Loucy (cell line): ENCODE results near the gene TESPA1.
"Not testable (repeated sequence)": the region's sequence is repeated elsewhere in the genome, so short reads cannot be mapped to it uniquely, and the experiment has no call there.

Experiments
- H2AFZ ChIP-seq: fragments of 200-600 bp; sonication (generic); 2 replicates; pipeline ENCODE4 v1.6.0; 2016; ENCODE audit warnings: antibody characterized with exemption, mild to moderate bottlenecking, low read length, moderate library complexity
- H3F3A ChIP-seq: fragments of 200-600 bp; 2 replicates; pipeline ENCODE4 v1.6.0; 2016; ENCODE audit warnings: antibody characterized with exemption, low read depth, mild to moderate bottlenecking
- H3K27me3 ChIP-seq: fragments of 200-600 bp; sonication (generic); 2 replicates; pipeline ENCODE4 v1.6.1; 2014; ENCODE audit warnings: low read length, mild to moderate bottlenecking; ENCODE audit not compliant: insufficient read depth, poor library complexity, severe bottlenecking
- H3K36me3 ChIP-seq: fragments of 200-600 bp; sonication (generic); 2 replicates; pipeline ENCODE4 v1.6.1; 2016; ENCODE audit warnings: low read length; ENCODE audit not compliant: insufficient read depth
- H3K4me1 ChIP-seq: fragments of 200-600 bp; sonication (generic); 2 replicates; pipeline ENCODE4 v1.5.1; 2014; ENCODE audit warnings: low read length, mild to moderate bottlenecking; ENCODE audit not compliant: insufficient read depth, poor library complexity, severe bottlenecking
- H3K4me2 ChIP-seq: fragments of 200-600 bp; sonication (generic); 2 replicates; pipeline ENCODE4 v1.6.0; 2014; ENCODE audit warnings: antibody characterized with exemption, low read length, low read depth, mild to moderate bottlenecking; ENCODE audit not compliant: poor library complexity, severe bottlenecking
- H3K4me3 ChIP-seq: fragments of 200-600 bp; sonication (generic); 2 replicates; pipeline ENCODE4 v1.5.1; 2014; ENCODE audit warnings: low read length, mild to moderate bottlenecking, mixed read lengths; ENCODE audit not compliant: poor library complexity, severe bottlenecking
- H3K79me2 ChIP-seq: fragments of 200-600 bp; sonication (generic); 2 replicates; pipeline ENCODE4 v1.6.1; 2014; ENCODE audit warnings: low read length; ENCODE audit not compliant: insufficient read depth
- H3K9ac ChIP-seq: fragments of 200-600 bp; sonication (generic); 2 replicates; pipeline ENCODE4 v1.6.0; 2014; ENCODE audit warnings: mild to moderate bottlenecking, low read depth, low read length, moderate library complexity; ENCODE audit not compliant: poor library complexity, severe bottlenecking
- H3K9me2 ChIP-seq: fragments of 200-600 bp; sonication (generic); replicated peaks from 2 replicates; pipeline ENCODE4 v1.6.1; 2016; ENCODE audit warnings: low read depth, low read length, mixed read lengths
- H3K9me3 ChIP-seq: fragments of 200-600 bp; sonication (generic); 2 replicates; pipeline ENCODE4 v1.6.1; 2014; ENCODE audit warnings: mild to moderate bottlenecking, antibody characterized with exemption, low read length, low read depth; ENCODE audit not compliant: insufficient read depth
- H4K20me1 ChIP-seq: fragments of 200-600 bp; sonication (generic); 2 replicates; pipeline ENCODE4 v1.6.0; 2014; ENCODE audit warnings: antibody characterized with exemption, low read length, mild to moderate bottlenecking; ENCODE audit not compliant: insufficient read depth, poor library complexity, severe bottlenecking
- EZH2phosphoT487 ChIP-seq: fragments of 200-600 bp; IDR thresholded peaks from 2 replicates; pipeline ENCODE4 v1.6.1; 2018; ENCODE audit warnings: antibody characterized with exemption, mild to moderate bottlenecking, moderate library complexity, borderline replicate concordance
- TF ChIP-seq, protein P1 (sequence below): fragments of 200-600 bp; sonication (generic); conservative IDR thresholded peaks from 2 replicates; pipeline ENCODE4 v1.5.1; 2014; ENCODE audit warnings: mild to moderate bottlenecking, antibody characterized with exemption, low read length

The TESPA1 gene

GRCh38 chr12:54948171-54948570, 36.4 kb downstream of the TESPA1 start:
- TF ChIP-seq, protein P1, sequence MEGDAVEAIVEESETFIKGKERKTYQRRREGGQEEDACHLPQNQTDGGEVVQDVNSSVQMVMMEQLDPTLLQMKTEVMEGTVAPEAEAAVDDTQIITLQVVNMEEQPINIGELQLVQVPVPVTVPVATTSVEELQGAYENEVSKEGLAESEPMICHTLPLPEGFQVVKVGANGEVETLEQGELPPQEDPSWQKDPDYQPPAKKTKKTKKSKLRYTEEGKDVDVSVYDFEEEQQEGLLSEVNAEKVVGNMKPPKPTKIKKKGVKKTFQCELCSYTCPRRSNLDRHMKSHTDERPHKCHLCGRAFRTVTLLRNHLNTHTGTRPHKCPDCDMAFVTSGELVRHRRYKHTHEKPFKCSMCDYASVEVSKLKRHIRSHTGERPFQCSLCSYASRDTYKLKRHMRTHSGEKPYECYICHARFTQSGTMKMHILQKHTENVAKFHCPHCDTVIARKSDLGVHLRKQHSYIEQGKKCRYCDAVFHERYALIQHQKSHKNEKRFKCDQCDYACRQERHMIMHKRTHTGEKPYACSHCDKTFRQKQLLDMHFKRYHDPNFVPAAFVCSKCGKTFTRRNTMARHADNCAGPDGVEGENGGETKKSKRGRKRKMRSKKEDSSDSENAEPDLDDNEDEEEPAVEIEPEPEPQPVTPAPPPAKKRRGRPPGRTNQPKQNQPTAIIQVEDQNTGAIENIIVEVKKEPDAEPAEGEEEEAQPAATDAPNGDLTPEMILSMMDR, result no peak
- TF ChIP-seq EZH2phosphoT487, result no peak
- Histone ChIP-seq H3K9me2 (no peaks in the 10 kb centered on the region), H3K4me1 (peaks cover 5% of the 10 kb centered on the region), H3F3A (0 out of 2 replicates have a peak, but pooled peaks cover 2% of the 10 kb centered on the region), H3K79me2 (no peaks in the 10 kb centered on the region), H3K4me2 (no peak overlapping the region), H3K4me3 (no peak overlapping the region), H3K27me3 (no peaks in the 10 kb centered on the region), H4K20me1 (no peaks in the 10 kb centered on the region), H3K9ac (no peak overlapping the region), H3K36me3 (peaks cover 43% of the 10 kb centered on the region), H3K9me3 (0 out of 2 replicates have a peak, but pooled peaks cover 5% of the 10 kb centered on the region), H2AFZ (no peak overlapping the region)

- H3K4me1 ChIP-seq, result peaks cover 5% of the 10 kb centered on the region
- H3K27me3 ChIP-seq, result no peaks in the 10 kb centered on the region
- no peaks in the 10 kb centered on the region for H3K9me3 ChIP-seq
- peaks cover 24% of the 10 kb centered on the region for H3K36me3 ChIP-seq
- H2AFZ ChIP-seq, result no peak overlapping the region
- no peaks in the 10 kb centered on the region for H3F3A ChIP-seq
- H4K20me1 ChIP-seq, result no peaks in the 10 kb centered on the region
- H3K4me3 ChIP-seq, result no peak overlapping the region
- no peak for TF ChIP-seq EZH2phosphoT487
- TF ChIP-seq, protein P1, result no peak
- no peak overlapping the region for H3K9ac ChIP-seq
- H3K79me2 ChIP-seq, result no peaks in the 10 kb centered on the region
- no peaks in the 10 kb centered on the region for H3K9me2 ChIP-seq
- H3K4me2 ChIP-seq, result no peak overlapping the region
Observed at GRCh38 chr12:54945082-54945481, 39.5 kb downstream of the TESPA1 start.

DNA sequence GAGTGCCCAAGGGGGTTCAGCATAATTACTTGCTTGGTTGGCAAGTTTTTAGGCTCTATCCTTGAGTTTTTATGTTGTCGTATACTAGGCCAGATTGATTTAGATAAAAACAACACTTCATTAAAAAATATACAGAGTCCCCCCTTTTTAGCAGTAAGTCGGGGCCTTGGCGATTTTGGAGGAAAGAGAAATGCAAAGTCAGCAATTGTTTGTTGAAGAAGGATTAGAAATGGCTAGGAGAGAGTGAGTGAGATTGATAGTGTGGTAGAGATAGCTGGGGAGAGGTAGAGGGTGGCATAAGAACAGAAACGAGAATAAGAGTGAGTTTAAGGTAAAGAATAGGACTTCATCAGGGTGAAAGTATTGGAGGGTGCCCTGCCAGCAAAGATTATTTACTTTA, 41.3 kb downstream of the TESPA1 start:
- H3K36me3 ChIP-seq, H3F3A ChIP-seq, H3K9me2 ChIP-seq, H3K4me3 ChIP-seq, H3K79me2 ChIP-seq, H3K9me3 ChIP-seq, H3K4me1 ChIP-seq, H2AFZ ChIP-seq, H4K20me1 ChIP-seq, H3K9ac ChIP-seq, H3K4me2 ChIP-seq, H3K27me3 ChIP-seq: not testable (repeated sequence)

DNA sequence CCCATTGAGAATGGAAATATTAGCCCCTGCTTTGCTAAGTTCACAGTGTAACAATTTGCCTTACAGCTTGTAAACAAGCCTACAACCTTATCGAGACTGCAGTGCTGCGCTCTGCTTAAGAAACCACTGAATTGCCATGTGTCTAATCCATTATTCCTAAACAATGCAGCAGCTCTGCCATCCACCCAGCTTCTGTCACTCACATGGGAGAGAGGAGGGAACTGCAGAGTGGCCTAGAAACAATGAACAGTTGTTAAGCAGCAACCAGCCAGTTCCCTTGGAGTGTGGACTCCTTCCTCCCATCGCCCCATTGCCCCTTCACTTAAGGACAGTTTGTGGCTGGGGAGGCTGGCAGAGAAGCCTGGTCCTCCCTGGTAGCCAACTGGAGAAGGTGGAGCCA, 42.9 kb downstream of the TESPA1 start:
- Histone ChIP-seq H3K4me3 (no peak overlapping the region), H3K36me3 (peaks cover 4% of the 10 kb centered on the region; the same call in 1 of the 2 replicates), H3K9me2 (no peaks in the 10 kb centered on the region), H4K20me1 (no peaks in the 10 kb centered on the region), H3K4me2 (no peak overlapping the region), H3F3A (no peaks in the 10 kb centered on the region), H3K9ac (no peak overlapping the region), H3K4me1 (peaks cover 4% of the 10 kb centered on the region), H3K27me3 (no peaks in the 10 kb centered on the region), H3K9me3 (no peaks in the 10 kb centered on the region), H3K79me2 (no peaks in the 10 kb centered on the region), H2AFZ (no peak overlapping the region)
- TF ChIP-seq, protein P1, result no peak
- TF ChIP-seq EZH2phosphoT487, result no peak
